Kidney epithelial cell (primary cell): Measurements from ENCODE around the gene SHH. TPM values are rescaled to one million over a fixed set of nuclear protein-coding genes. Genes with fewer than 3 reads are reported as not detected.

Source experiments
- DNase-seq: peaks from one replicate; pipeline ENCODE4 v3.0.0-alpha.2; 2010; ENCODE audit warnings: low read depth
- H3K27me3 ChIP-seq: 2 replicates; pipeline ENCODE4 v1.6.0; 2011; ENCODE audit warnings: low read length; ENCODE audit not compliant: control insufficient read depth, insufficient read depth
- H3K36me3 ChIP-seq: 2 replicates; pipeline ENCODE4 v1.5.1; 2011; ENCODE audit warnings: low read length; ENCODE audit not compliant: control insufficient read depth, insufficient read depth
- H3K4me3 ChIP-seq: 2 replicates; pipeline ENCODE4 v1.5.1; 2011; ENCODE audit warnings: low read depth, mild to moderate bottlenecking, control low read depth, low read length
- CTCF ChIP-seq: IDR thresholded peaks from 2 replicates; pipeline ENCODE4 v1.5.1; 2011; ENCODE audit warnings: mild to moderate bottlenecking, moderate library complexity, low read length, control low read depth, inconsistent platforms; ENCODE audit not compliant: insufficient read depth, poor library complexity, severe bottlenecking
- total RNA-seq: library from RNA; depleted of rRNA; stranded (reverse); fragments of >200 nt; gene quantifications from 2 replicates; pipeline ENCODE4 v1.2.3, GENCODE V29; 2015

Gene SHH
- total RNA-seq, 1 donor from 2014 or later: 2.8 TPM

GRCh38 chr7:155795951-155796350, 16.3 kb downstream of the SHH start:
- peaks cover 19% of the 10 kb centered on the region for H3K27me3 ChIP-seq
- DNase-seq: no peak
- H3K36me3 ChIP-seq: no peaks in the 10 kb centered on the region
- H3K4me3 ChIP-seq: no peak overlapping the region
- TF ChIP-seq CTCF: no peak

- H3K4me3 ChIP-seq: no peak overlapping the region
- no peak for DNase-seq
- H3K36me3 ChIP-seq: no peaks in the 10 kb centered on the region
- peaks cover 14% of the 10 kb centered on the region for H3K27me3 ChIP-seq
- TF ChIP-seq CTCF: no peak
Measured at GRCh38 chr7:155795401-155795800, 16.9 kb downstream of the SHH start.

GRCh38 chr7:155794196-155794595, 18.1 kb downstream of the SHH start:
- H3K27me3 ChIP-seq: peaks cover 14% of the 10 kb centered on the region
- no peak for TF ChIP-seq CTCF
- H3K4me3 ChIP-seq: no peak overlapping the region
- H3K36me3 ChIP-seq: no peaks in the 10 kb centered on the region
- no peak for DNase-seq

GRCh38 chr7:155793720-155794119, 18.5 kb downstream of the SHH start:
- no peak overlapping the region for H3K4me3 ChIP-seq
- DNase-seq: no peak
- TF ChIP-seq CTCF: no peak
- H3K36me3 ChIP-seq: no peaks in the 10 kb centered on the region
- H3K27me3 ChIP-seq: peaks cover 14% of the 10 kb centered on the region

- TF ChIP-seq CTCF: no peak
- peaks cover 14% of the 10 kb centered on the region for H3K27me3 ChIP-seq
- DNase-seq: no peak
- H3K36me3 ChIP-seq: no peaks in the 10 kb centered on the region
- no peak overlapping the region for H3K4me3 ChIP-seq
Measured at GRCh38 chr7:155792999-155793560, 19.2 kb downstream of the SHH start.

- DNase-seq: no peak
- H3K27me3 ChIP-seq: peaks cover 19% of the 10 kb centered on the region
- H3K4me3 ChIP-seq: no peak overlapping the region
- no peak for TF ChIP-seq CTCF
- H3K36me3 ChIP-seq: no peaks in the 10 kb centered on the region
Measured at GRCh38 chr7:155792315-155792960, 19.8 kb downstream of the SHH start.
